NT2/D1 (cell line): Measurements from ENCODE around the gene TCN2.

Source experiments
- SUZ12 ChIP-seq: IDR thresholded peaks from 2 replicates; pipeline ENCODE4 v1.6.1; 2011; ENCODE audit not compliant: insufficient read length, insufficient read depth; ENCODE audit errors: extremely low read depth
- YY1 ChIP-seq: IDR thresholded peaks from 2 replicates; pipeline ENCODE4 v1.6.1; 2011; ENCODE audit not compliant: insufficient read length, insufficient read depth
- ZNF274 ChIP-seq: IDR thresholded peaks from 2 replicates; pipeline ENCODE4 v1.6.1; 2011; ENCODE audit warnings: mild to moderate bottlenecking, low read depth, low read length

- TF ChIP-seq YY1 (no peak), ZNF274 (no peak), SUZ12 (no peak)
Observed at GRCh38 chr22:30627471-30627870, 20.5 kb downstream of the TCN2 start.
